K562 (cell line): ENCODE results near the gene CDC20B. TPM values are rescaled to one million over a fixed set of nuclear protein-coding genes. Genes with fewer than 3 reads are reported as not detected.

ENCODE experiments used
- ATAC-seq: fragments of 200-7000 bp; cut with Tn5 transposase; 3 replicates; pipeline ENCODE4 v1.9.1; 2020; ENCODE audit warnings: moderate library complexity
- BruUV-seq: library from RNA; stranded (reverse); fragments of 400-500 nt; replicated peaks from 2 replicates; lab custom pipeline; 2021; lab: Mats Ljungman, UMichigan
- CTCF ChIA-PET: fragments of 300-600 bp; formaldehyde crosslinking; extraction: SDS; loops from one replicate; lab custom pipeline; 2021; ENCODE audit warnings: low intra/inter-chr PET ratio; lab: Yijun Ruan, JAX
- POLR2A ChIA-PET: fragments of 300-600, 350-650 bp; sonication (Branson Sonifier 250); formaldehyde crosslinking; extraction: SDS; loops from one replicate; lab custom pipeline; 2021; ENCODE audit warnings: antibody characterized with exemption, inconsistent platforms; lab: Yijun Ruan, JAX
- DNase-seq, 4 experiments: peaks; one replicate each; pipeline versions ENCODE4 v3.0.0 to v3.0.0-alpha.2; 2011 to 2018; ENCODE audit warnings: low spot score in 3 of 4, mixed read lengths in 3 of 4; ENCODE audit errors: extremely low read depth in 1 of 4
- FAIRE-seq: peaks from 2 replicates; lab custom pipeline; 2011; peaks lifted over from hg19 to GRCh38; lab: Jason Lieb, UNC
- H2AFZ ChIP-seq: 2 replicates; pipeline ENCODE4 v1.6.0; 2011; ENCODE audit warnings: low read depth, low read length, control low read depth, inconsistent platforms
- H3K27ac ChIP-seq: fragments of 200-600 bp; 3 replicates; pipeline ENCODE4 v1.8.0; 2011; ENCODE audit warnings: low read depth, mild to moderate bottlenecking, control low read depth, inconsistent platforms, low read length, moderate library complexity, mixed read lengths; ENCODE audit errors: extremely low read depth
- H3K27me3 ChIP-seq, 2 experiments: fragments of 300-600 bp in 1 of 2; 2 replicates in 1 of 2; 3 replicates in 1 of 2; pipeline versions ENCODE4 v1.6.0 to v1.8.0; 2011; ENCODE audit warnings: inconsistent platforms in 2 of 2, low read length in 2 of 2, mild to moderate bottlenecking in 1 of 2, mixed read lengths in 1 of 2, moderate library complexity in 1 of 2; ENCODE audit not compliant: control insufficient read depth in 2 of 2, insufficient read depth in 2 of 2
- H3K36me3 ChIP-seq: fragments of 300-600 bp; 3 replicates; pipeline ENCODE4 v1.8.0; 2011; ENCODE audit warnings: mild to moderate bottlenecking, low read length, inconsistent platforms; ENCODE audit not compliant: control insufficient read depth, insufficient read depth
- H3K4me1 ChIP-seq, 2 experiments: fragments of 200-600 bp in 1 of 2; replicated peaks in 1 of 2; 2 replicates in 1 of 2; 3 replicates in 1 of 2; pipeline versions ENCODE4 v1.5.1 to v1.8.0; 2011; ENCODE audit warnings: inconsistent platforms in 2 of 2, low read length in 2 of 2, mild to moderate bottlenecking in 1 of 2, mixed read lengths in 1 of 2, moderate library complexity in 1 of 2; ENCODE audit not compliant: control insufficient read depth in 2 of 2, insufficient read depth in 2 of 2
- H3K4me2 ChIP-seq: 2 replicates; pipeline ENCODE4 v1.6.1; 2011; ENCODE audit warnings: low read length, control low read depth, inconsistent platforms, mixed read lengths; ENCODE audit not compliant: insufficient read depth
- H3K4me3 ChIP-seq: fragments of 200-600 bp; sonication (generic), shearing (Covaris generic); 2 replicates; pipeline ENCODE4 v1.5.1; 2016; ENCODE audit warnings: control low read depth, inconsistent platforms
- H3K79me2 ChIP-seq: fragments of 200-600 bp; 3 replicates; pipeline ENCODE4 v1.8.0; 2011; ENCODE audit warnings: low read length, inconsistent platforms; ENCODE audit not compliant: control insufficient read depth, insufficient read depth
- H3K9ac ChIP-seq, 2 experiments: 2 replicates each; pipeline versions ENCODE4 v1.6.0 to v1.6.1; 2011; ENCODE audit warnings: low read depth in 2 of 2, low read length in 2 of 2, control low read depth in 1 of 2, inconsistent platforms in 1 of 2, mild to moderate bottlenecking in 1 of 2, mixed read lengths in 1 of 2; ENCODE audit not compliant: insufficient read depth in 1 of 2
- H3K9me1 ChIP-seq: one replicate; pipeline ENCODE4 v1.6.0; 2011; ENCODE audit warnings: inconsistent platforms, mild to moderate bottlenecking, low read length, moderate library complexity; ENCODE audit not compliant: control insufficient read depth, insufficient read depth
- H3K9me3 ChIP-seq: replicated peaks from 2 replicates; pipeline ENCODE4 v1.5.1; 2011; ENCODE audit warnings: low read depth, low read length, inconsistent platforms; ENCODE audit not compliant: control insufficient read depth, insufficient read depth
- H4K20me1 ChIP-seq: replicated peaks from 2 replicates; pipeline ENCODE4 v1.6.1; 2011; ENCODE audit warnings: low read length, inconsistent platforms, mixed read lengths; ENCODE audit not compliant: control insufficient read depth, insufficient read depth
- ATF7 ChIP-seq: fragments of 450-650 bp; IDR thresholded peaks from 2 replicates; pipeline ENCODE4 v1.7.1; 2014; ENCODE audit warnings: mild to moderate bottlenecking, moderate library complexity
- DPF2 ChIP-seq: fragments of 450-650 bp; IDR thresholded peaks from 2 replicates; pipeline ENCODE4 v1.6.1; 2016
- HNRNPK ChIP-seq: fragments of 200-400 bp; formaldehyde crosslinking; IDR thresholded peaks from one replicate; pipeline ENCODE4 v1.6.1; 2018; ENCODE audit warnings: mild to moderate bottlenecking, low read depth, low read length; ENCODE audit not compliant: poor library complexity, severe bottlenecking
- OTX1 ChIP-seq: fragments of 450-650 bp; formaldehyde crosslinking; IDR thresholded peaks from 2 replicates; pipeline ENCODE4 v1.4.0; 2022; ENCODE audit warnings: mild to moderate bottlenecking
- SP2 ChIP-seq: IDR thresholded peaks from 2 replicates; pipeline ENCODE4 v1.6.1; 2011; ENCODE audit warnings: mild to moderate bottlenecking, low read depth, low read length, moderate library complexity; ENCODE audit not compliant: poor library complexity, severe bottlenecking; ENCODE audit errors: extremely low read depth
- STAG1 ChIP-seq: sonication (generic); formaldehyde crosslinking; IDR thresholded peaks from 2 replicates; pipeline ENCODE4 v1.5.0; 2020; ENCODE audit warnings: missing genetic modification reagents, borderline replicate concordance
- ZKSCAN3 ChIP-seq: fragments of 250-450 bp; sonication (Bioruptor Pico); IDR thresholded peaks from 2 replicates; pipeline ENCODE4 v1.4.0; 2020
- ZNF143 ChIP-seq: sonication (generic); formaldehyde crosslinking; IDR thresholded peaks from 2 replicates; pipeline ENCODE4 v1.9.0; 2022; ENCODE audit warnings: mild to moderate bottlenecking, missing genetic modification reagents
- ZNF740 ChIP-seq, 3 experiments: fragments of 200-800 bp in 1 of 3; sonication (Bioruptor generic) in 1 of 3; sonication (generic) in 1 of 3; formaldehyde crosslinking in 1 of 3; IDR thresholded peaks; 2 replicates each; pipeline versions ENCODE4 v1.6.1 to v1.8.0; 2016 to 2022; ENCODE audit warnings: mild to moderate bottlenecking in 2 of 3, missing compliant biosample characterization in 2 of 3, missing genetic modification characterization in 2 of 3, missing genetic modification reagents in 1 of 3
- WGBS: fragments of 100-300 bp; shearing (Covaris generic); methylation state at CpG from one replicate; pipeline ENCODE4 v1.1.6; 2016; ENCODE audit warnings: low coverage, mixed read lengths; ENCODE audit not compliant: insufficient coverage; ENCODE audit errors: missing lambda C conversion rate; 5-methylcytosine and 5-hydroxymethylcytosine counted together
- in situ Hi-C: fragments of 300-500 bp; cut with MboI; formaldehyde crosslinking; loops from 4 replicates; pipeline ENCODE4 v1.15.0; 2018; ENCODE audit warnings: inconsistent platforms, mixed read lengths
- intact Hi-C: fragments of 100-400 bp; cut with micrococcal nuclease; formaldehyde crosslinking; loops from 2 replicates; pipeline ENCODE4 v1.14.2; 2022
- polyA plus RNA-seq, 8 experiments: library from polyadenylated mRNA; depleted of rRNA in 4 of 8; stranded (reverse) in 5 of 8; unstranded in 3 of 8; fragments of >200 nt; fragmentation: Nextera tagmentation in 2 of 8; fragmentation: Illumina TruSeq in 1 of 8; extraction: Ambion mirVana in 2 of 8; extraction: Trizol in 1 of 8; gene quantifications; 2 replicates each; pipeline versions ENCODE4 v1.2.1 to v1.2.3, GENCODE V29; 2011 to 2014; ENCODE audit warnings: inconsistent platforms in 1 of 8, missing spikeins in 1 of 8
- total RNA-seq, 7 experiments: library from RNA; depleted of rRNA in 6 of 7; stranded (reverse); fragments of >200 nt in 6 of 7; fragmentation: Illumina TruSeq in 2 of 7; extraction: Trizol in 2 of 7; gene quantifications; 2 replicates each; pipeline versions ENCODE4 v1.2.1 to v1.2.3, GENCODE V29; 2011 to 2021; ENCODE audit warnings: low replicate concordance in 1 of 7
- TF ChIP-seq, protein P1 (sequence below): conservative IDR thresholded peaks from 2 replicates; pipeline ENCODE4 v1.6.1; 2011; ENCODE audit warnings: low read depth, mild to moderate bottlenecking, low read length; ENCODE audit not compliant: control insufficient read depth

CDC20B gene
- total and polyA plus RNA-seq, 9 of the 15 experiments (the other 6 are each of a cell fraction or from before 2014, with no cell fraction given) = 0.04 TPM; not detected in 8

DNA sequence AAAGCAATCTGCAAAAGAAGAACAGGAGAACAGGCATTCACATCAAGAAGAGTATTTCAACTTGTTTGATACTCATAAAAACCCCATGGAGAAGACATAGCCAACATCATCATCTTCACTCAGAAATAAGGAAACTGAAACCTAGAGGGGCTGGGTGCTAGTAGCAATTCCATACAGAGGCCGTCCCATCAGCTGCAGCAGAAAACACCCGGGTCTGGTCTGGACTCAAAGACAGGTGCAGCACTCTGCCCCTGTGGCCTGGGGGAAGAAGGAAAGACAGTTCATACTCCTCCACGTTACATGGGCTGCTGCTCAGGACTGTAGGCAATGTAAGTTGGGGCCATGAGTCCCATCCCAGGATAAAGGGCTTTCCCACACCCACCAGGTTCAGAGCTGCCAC is 58.9 kb downstream of the CDC20B start:
- no peak overlapping the region for H3K4me3 ChIP-seq
- TF ChIP-seq DPF2 (no peak), STAG1 (CRISPR knock-in tag) (no peak), OTX1 (no peak)
- no peaks in the 10 kb centered on the region for H3K36me3 ChIP-seq
- no peak overlapping the region for H3K4me2 ChIP-seq
- ATAC-seq (no peak), DNase-seq (no peak), FAIRE-seq (no peak)
- H2AFZ ChIP-seq = no peak overlapping the region
- ChIA-PET POLR2A (interaction anchor here (1.2 kb wide), 1 partner anchor 29 kb away, joined by 3 read pairs; no protein-coding TSS in a partner anchor), CTCF (no interaction called here)
- no peaks in the 10 kb centered on the region for H3K79me2 ChIP-seq
- no peak overlapping the region for H3K9ac ChIP-seq
- peaks cover 0 to 4% of the 10 kb centered on the region in 2 experiments; a peak in 2 of 5 replicates for H3K27me3 ChIP-seq
- no peaks in the 10 kb centered on the region for H3K9me1 ChIP-seq
- no peaks in the 10 kb centered on the region for H4K20me1 ChIP-seq
- in situ Hi-C loops = no loop called here
- intact Hi-C loops = no loop called here
- no TSS peak for BruUV-seq
- H3K4me1 ChIP-seq = no peaks in the 10 kb centered on the region
- H3K27ac ChIP-seq = no peak overlapping the region
- H3K9me3 ChIP-seq = no peaks in the 10 kb centered on the region
- WGBS = 0% methylated on average over 3 of the region's 3 CpGs

- CTCF ChIA-PET = no interaction called here
- Histone ChIP-seq H4K20me1 (no peaks in the 10 kb centered on the region), H3K9me3 (no peaks in the 10 kb centered on the region), H3K9ac (no peak overlapping the region), H3K4me2 (no peak overlapping the region), H3K4me3 (no peak overlapping the region), H3K27me3 (peaks cover 0 to 5% of the 10 kb centered on the region in 2 experiments; a peak in 2 of 5 replicates), H3K79me2 (no peaks in the 10 kb centered on the region), H3K9me1 (no peaks in the 10 kb centered on the region), H2AFZ (no peak overlapping the region), H3K4me1 (no peaks in the 10 kb centered on the region), H3K27ac (no peak overlapping the region), H3K36me3 (no peaks in the 10 kb centered on the region)
- no TSS peak for BruUV-seq
- TF ChIP-seq HNRNPK (no peak), ZNF740 (CRISPR knock-in tag; IDR thresholded peaks at IDR 0.05) (no peak), ZNF740 (tag; IDR thresholded peaks at IDR 0.05) (no peak), ZNF143 (CRISPR knock-in tag) (no peak), SP2 (no peak), ATF7 (no peak), ZKSCAN3 (CRISPR knock-in tag) (no peak)
- TF ChIP-seq, protein P1, sequence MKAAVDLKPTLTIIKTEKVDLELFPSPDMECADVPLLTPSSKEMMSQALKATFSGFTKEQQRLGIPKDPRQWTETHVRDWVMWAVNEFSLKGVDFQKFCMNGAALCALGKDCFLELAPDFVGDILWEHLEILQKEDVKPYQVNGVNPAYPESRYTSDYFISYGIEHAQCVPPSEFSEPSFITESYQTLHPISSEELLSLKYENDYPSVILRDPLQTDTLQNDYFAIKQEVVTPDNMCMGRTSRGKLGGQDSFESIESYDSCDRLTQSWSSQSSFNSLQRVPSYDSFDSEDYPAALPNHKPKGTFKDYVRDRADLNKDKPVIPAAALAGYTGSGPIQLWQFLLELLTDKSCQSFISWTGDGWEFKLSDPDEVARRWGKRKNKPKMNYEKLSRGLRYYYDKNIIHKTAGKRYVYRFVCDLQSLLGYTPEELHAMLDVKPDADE = no peak
- POLR2A ChIA-PET = no interaction called here
- no peak for FAIRE-seq
- intact Hi-C loops = no loop called here
- no peak for ATAC-seq
- no peak for DNase-seq
- in situ Hi-C loops = no loop called here
Measured at GRCh38 chr5:55113327-55113726, 59.6 kb downstream of the CDC20B start.
